ENCODE results near the gene CCDC88A.

DNA sequence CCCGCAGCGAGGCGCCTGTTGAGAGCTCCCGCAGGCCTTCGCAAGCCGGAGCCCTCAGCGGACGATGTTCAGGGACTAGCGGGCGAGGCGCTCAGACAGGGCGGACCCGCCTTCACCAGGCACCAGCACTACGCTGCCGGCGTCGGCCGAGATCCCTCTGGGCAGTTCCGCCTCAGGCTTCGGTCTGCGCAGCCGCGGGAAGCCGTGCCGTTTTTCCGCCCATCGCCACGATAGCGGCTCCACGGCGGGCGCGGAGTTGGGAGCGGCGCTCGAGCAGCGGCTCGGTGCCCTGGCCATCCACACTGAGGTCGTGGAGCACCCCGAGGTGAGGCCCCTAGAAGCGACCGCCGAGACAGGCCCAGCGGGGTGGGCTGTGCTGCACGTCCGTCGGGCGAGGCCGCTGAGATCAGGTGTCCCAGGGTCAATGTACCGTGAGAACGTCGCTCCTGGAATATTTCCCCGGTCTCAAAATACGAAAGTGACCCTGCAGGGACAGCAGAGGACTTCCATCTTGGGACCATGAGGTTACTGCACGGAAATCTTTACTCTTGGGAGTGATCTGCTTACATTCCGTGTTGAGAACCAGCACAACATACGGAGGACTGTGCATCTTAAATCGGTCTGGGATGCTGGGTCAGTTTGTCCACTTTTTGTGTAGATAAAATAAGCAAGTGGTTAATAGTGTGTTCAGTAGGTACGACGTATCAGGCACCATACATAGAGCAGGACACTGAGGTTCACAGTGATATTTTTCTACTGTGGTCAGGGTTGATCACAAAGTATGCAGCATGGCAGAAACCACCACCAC lies 137.3 kb downstream of the CCDC88A start:
- TF ChIP-seq, protein P1, sequence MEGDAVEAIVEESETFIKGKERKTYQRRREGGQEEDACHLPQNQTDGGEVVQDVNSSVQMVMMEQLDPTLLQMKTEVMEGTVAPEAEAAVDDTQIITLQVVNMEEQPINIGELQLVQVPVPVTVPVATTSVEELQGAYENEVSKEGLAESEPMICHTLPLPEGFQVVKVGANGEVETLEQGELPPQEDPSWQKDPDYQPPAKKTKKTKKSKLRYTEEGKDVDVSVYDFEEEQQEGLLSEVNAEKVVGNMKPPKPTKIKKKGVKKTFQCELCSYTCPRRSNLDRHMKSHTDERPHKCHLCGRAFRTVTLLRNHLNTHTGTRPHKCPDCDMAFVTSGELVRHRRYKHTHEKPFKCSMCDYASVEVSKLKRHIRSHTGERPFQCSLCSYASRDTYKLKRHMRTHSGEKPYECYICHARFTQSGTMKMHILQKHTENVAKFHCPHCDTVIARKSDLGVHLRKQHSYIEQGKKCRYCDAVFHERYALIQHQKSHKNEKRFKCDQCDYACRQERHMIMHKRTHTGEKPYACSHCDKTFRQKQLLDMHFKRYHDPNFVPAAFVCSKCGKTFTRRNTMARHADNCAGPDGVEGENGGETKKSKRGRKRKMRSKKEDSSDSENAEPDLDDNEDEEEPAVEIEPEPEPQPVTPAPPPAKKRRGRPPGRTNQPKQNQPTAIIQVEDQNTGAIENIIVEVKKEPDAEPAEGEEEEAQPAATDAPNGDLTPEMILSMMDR (IDR thresholded peaks at IDR 0.05) = no peak
- no peak for TF ChIP-seq POLR2A (IDR thresholded peaks at IDR 0.05)

Measured in lower leg skin (tissue), 3 donors.